GM18505 (cell line): ENCODE data around the gene ZBTB7C.

Experiments used
- ATAC-seq: cut with Tn5 transposase; IDR thresholded peaks from one replicate; pipeline ENCODE4 v1.9.1; 2021; ENCODE audit not compliant: unreplicated experiment
- POLR2A ChIP-seq: IDR thresholded peaks from 4 replicates; pipeline ENCODE4 v1.6.1; 2011; ENCODE audit warnings: borderline replicate concordance; ENCODE audit not compliant: insufficient read depth, insufficient read length; ENCODE audit errors: extremely low read depth

ZBTB7C gene

DNA sequence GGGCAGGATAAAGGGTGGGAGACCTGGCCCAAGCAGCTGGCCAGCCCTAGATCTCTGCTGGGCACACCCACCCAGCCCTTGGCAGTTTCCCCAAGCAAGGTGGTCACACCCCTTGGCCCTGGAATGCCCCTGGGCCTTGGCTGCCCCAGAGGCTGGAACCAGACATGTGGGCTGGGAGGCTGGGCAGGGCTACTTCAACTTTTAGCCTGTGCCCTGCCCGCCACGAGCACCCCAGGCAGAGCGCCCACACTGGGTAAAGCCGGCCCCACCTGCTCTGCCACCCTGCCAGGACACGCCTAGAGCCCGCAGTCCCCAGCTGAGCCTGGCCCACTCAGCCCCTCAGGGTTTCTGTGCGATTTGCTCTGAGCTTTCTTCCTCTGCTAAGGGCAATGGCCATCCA is 359.0 kb downstream of the ZBTB7C start:
- no peak for TF ChIP-seq POLR2A
- ATAC-seq: no peak

DNA sequence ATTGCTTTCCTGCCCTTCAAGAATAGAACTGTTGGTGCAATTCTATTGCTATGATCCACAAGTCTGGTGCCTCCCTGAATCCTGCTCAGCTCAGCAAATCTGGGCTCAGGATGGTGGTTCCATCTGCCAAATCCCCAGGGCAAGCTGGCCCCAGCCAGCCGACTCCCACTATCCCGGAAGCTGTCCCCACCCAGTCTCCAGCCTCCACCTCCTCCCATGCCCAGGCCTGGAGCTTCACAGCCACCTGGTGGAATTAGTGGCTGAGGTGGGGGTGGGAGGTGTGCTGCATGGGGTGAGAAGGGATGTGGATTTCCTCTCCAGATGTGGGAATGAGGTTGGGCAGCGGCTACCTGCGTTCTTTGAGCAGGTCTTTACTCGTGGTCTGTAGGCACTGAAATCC is 359.4 kb downstream of the ZBTB7C start:
- no peak for TF ChIP-seq POLR2A
- no peak for ATAC-seq

DNA sequence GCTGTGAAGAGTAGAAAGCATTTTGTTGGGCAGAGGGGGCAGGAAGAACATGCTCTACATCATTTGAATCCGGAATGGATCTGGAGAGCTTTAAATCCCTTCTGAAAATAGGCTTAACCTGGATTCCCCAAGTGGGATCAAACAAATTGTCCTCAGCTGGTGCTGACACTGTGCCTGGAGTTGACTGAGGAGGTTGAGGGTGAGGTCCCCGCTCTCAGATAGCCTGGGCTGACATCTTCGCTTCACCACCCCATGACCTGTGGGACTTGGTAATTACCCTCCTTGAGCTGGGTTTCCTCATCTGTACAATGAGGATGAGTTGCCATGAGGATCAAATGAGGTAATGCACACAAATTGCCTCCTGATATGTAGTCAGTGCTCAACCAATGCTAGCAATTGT is 360.9 kb downstream of the ZBTB7C start:
- no peak for ATAC-seq
- TF ChIP-seq POLR2A: no peak

DNA sequence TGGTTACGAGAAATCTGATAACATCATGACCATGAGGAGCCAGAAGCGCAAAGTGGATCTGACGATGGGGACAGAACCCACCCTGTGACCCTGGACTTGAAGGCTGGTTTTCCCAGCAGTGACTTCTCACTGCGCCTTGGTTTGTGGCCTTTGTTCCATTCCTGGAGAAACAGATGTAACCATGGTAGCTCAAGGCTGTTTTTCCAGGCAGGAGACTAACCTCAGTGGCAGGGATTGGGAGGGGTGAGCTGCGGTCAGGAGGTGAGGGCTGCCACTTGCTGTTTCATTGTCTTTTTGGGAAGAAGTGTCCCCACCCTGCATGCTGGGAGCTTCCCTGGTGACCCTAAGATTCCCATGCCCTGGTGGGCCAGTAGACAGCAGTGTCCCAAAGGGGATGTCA is 362.3 kb downstream of the ZBTB7C start:
- TF ChIP-seq POLR2A: no peak
- no peak for ATAC-seq

DNA sequence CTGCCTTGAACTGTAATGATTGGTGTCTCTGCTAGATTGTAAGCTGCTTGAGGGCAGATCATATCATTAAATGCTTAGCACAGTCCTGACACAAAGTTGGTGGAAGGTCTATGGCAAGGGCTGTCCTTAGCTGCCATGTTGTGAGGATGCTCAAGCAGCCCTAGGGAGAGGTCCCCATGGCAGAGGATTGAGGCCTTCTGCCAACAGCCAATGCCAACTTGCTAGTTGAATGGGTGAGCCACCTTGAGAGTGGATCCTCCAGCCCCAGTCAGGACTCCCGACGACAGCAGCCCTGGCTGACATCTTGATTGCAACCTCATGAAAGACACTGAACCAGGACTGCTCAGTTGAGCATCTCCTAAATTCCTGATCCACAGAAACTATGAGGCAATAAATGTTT is 363.4 kb downstream of the ZBTB7C start:
- TF ChIP-seq POLR2A: no peak
- ATAC-seq: no peak

DNA sequence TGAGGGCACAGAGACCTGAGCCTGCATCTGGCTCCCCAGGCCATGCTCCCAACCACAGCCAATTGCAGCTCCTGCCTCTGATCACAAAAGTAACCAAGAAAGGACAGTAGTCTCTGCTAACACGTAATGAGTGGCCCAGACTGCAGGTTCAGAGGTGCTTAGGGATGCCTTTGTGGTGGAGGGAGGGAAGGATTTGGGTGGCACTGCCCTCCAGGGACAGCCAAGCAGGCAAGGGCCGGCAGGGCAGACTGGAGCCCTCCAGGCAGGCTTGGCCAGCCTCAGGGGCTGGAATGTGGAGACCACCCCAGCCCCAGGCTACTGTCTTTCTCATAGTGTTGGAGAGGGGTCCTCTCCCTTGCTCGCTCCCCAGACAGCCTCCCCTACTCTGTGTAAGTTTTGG is 364.2 kb downstream of the ZBTB7C start:
- no peak for ATAC-seq
- TF ChIP-seq POLR2A: no peak

DNA sequence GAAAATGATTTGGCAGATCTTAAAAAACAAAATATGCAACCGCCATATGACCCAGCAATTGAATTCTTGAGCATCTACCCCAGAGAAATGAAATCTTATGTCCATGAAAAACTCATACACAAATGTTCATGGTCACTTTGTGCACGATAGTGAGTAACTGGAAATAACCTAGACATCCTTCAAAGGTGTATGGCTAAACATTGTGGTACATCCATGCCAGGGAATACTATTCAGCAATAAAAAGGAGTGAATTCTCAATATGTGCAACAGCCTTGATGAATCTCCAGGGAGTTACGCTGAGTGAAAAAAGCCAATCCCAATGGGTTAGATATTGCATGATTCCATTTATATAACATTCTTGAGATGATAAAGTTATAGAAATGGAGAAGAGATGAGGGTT is 366.0 kb downstream of the ZBTB7C start:
- no peak for TF ChIP-seq POLR2A
- no peak for ATAC-seq

DNA sequence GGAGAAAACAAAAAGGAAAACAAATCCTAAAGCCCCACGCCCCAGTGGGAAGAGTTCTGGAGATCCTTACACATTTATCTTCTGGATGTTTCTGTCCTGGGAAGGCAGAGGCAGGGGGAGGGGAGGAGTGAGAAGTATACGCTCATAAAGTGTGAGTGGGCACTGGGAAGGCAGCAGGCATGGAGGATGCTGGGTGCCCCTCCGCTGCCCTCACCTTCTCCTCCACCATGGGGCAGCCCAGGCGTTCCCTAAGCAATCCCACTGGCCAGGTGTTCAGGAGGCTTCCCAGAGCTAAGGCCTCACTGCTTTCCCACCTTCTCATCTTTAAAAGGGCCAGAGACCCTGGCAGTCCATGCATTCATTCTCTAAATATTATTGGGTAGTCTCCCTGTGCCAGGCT is 366.8 kb downstream of the ZBTB7C start:
- TF ChIP-seq POLR2A: no peak
- no peak for ATAC-seq

DNA sequence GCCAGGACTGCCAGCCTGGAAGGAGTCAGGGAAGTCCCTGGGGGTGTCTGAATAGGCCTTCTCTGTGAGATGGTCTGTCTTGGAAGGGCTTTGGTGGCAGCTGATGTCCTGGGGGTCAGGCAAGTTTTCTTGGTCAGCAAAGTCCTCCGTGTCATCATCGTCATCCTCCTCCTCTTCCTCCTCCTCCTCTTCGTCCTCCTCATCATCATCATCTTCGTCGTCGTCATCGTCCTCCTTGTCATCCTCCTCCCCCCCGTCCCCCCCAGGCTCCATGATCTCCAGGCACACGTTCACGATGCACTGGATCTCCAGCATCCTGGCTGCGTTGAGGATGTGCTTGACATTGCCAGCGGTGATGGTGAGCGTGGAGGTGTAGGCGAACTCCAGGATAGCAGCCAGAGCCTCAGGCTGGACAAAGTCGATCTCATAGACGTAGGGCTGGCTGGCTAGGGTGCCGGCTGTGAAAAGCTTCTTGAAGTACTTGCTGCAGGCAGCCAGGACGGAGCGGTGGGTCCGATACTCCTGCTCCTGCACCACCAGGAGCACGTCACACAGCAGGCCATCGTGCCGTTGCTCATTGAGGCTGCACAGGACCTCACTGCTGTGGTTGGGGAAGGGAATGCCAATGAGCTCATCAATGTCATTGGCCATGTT is 368.6 kb downstream of the ZBTB7C start:
- ATAC-seq: no peak
- TF ChIP-seq POLR2A: no peak

DNA sequence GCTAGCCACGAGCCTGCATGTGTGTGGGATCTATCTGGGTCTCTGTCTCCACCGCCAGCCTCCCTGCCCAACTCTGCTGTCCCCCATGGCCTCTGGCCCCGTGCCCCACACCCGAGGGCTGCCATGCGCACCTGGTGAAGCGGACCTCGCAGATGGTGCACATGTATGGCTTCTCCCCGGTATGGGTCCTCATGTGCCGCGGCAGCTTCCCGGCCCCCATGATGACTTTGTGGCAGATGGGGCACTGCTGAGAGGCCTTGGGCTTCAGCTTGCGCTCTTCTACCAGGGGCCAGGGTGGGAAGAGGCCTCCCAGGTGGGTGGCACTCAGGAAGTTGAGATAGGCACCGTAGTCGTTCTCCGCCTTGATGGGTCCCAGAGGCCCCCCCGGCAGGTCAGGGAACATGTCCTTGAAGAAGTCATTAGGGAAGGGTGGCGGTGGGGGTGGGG is 369.4 kb downstream of the ZBTB7C start:
- TF ChIP-seq POLR2A: no peak
- ATAC-seq: no peak

DNA sequence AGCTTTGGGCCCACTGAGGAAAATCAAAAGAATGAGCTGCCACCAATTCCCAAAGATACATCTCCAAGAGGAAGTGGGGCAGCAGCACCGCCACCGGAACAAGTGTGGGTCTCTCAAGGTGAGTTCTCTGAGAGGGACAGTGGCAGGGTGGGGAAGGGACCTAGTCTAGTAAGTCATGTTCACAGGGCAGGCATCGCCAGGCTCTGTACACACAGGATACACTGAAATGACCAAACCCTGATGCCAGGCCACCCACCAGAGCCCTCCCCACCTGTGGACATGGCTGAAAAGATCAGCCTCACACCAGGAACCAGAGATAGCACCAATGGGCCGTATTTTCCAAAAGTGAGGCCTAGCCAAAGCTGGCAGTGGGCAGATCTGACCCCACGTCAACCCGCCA is 370.5 kb downstream of the ZBTB7C start:
- TF ChIP-seq POLR2A: no peak
- ATAC-seq: no peak

DNA sequence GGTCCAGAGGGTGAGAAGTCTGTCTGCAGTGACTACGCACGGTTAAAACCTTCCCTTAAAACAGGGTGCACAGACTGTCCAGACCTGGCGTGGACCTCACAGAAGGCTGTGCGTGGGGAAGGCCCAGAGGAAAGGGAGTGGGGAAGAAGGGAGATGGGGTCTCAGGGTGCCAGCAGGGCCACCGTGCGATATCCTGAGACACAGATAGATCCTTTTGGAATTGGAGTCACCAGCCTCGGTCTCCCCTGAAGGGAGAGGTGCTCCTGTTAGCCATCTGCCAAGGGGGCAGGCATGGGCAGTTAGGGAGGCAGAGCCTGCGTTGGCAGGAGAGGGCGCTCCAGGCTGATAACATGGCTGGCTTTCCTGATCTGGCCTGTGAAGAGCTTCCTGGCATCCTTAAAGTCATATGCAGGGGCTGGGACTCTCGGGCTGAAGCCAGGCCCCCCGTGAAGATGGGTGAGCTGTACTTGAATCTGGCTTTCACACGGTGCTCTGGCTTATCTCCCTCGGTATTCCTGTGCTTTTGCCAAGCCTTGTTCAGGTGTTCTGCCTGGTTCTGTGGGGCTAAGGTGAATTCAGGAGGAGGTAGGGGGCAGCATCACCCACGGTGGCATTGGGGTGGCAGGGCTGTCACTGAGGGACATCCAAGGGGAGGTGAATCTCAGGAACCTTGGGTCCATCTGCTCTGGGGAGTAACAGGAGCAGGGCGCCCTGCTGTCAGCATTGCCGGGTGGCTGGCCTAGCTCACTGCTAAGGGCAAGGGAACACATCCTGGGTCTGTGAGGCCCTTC is 371.5 kb downstream of the ZBTB7C start:
- ATAC-seq: no peak

DNA sequence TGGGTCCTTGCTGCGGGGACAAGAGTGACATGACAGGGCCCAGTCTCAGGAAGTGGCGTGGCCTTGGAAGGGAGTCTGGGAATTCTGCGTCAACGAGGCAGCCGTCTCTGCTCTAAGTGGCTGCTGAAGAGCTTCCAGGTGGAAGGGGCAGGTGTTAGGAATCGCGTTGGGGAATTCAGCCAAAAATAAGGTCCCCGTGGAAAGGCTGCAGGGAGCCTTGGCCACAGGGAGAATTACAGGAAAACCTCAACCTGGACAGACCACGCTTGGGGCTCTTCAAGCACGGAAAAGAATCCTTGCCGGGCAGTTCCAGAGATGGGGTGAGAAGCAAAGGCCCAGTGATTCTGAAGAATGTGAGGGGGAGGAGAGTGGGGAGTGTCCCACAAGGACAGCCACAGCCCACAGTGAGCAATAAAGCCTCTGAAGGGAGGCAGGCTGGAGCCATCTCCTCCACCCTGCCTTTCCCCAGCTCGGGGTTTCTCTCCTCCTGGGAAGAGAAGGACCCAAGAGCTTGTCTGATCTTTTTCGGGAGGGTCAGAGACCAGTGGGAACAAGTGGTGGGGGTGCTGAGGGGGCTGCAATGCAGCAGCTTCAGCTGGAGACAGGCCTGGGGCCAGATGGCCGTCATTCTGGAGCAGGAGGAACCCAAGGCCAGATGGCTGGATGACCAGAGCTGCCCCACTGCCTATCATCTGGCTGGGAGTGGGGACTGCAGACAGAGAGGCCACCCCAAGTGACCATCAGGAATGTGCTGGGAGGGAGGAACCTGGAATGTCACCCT is 372.4 kb downstream of the ZBTB7C start:
- TF ChIP-seq POLR2A: no peak
- ATAC-seq: no peak

More for the DNA sequence above, 371.5 kb downstream of the ZBTB7C start:
- no peak for TF ChIP-seq POLR2A
